Mucosa of descending colon (tissue), 3 donors: ENCODE data around the gene GHITM. TPM values are rescaled to one million over a fixed set of nuclear protein-coding genes. Genes with fewer than 3 reads are reported as not detected.

Source experiments
- ATAC-seq: fragments of 200-7000 bp; cut with Tn5 transposase; one replicate; pipeline ENCODE4 v1.9.1; 2020; ENCODE audit warnings: mild to moderate bottlenecking, moderate library complexity
- DNase-seq, 3 donors: peaks; one replicate each; pipeline ENCODE4 v3.0.0-alpha.2; 2020
- H3K36me3 ChIP-seq: fragments of 200-600 bp; one replicate; pipeline ENCODE4 v1.8.0; 2021; ENCODE audit warnings: low read depth, mild to moderate bottlenecking
- H3K4me1 ChIP-seq: fragments of 200-600 bp; one replicate; pipeline ENCODE4 v1.8.0; 2021; ENCODE audit warnings: low read depth, mild to moderate bottlenecking
- H3K4me3 ChIP-seq: fragments of 200-600 bp; one replicate; pipeline ENCODE4 v1.8.0; 2021; ENCODE audit warnings: mild to moderate bottlenecking
- H3K9me3 ChIP-seq: fragments of 200-600 bp; one replicate; pipeline ENCODE4 v1.8.0; 2021; ENCODE audit warnings: mild to moderate bottlenecking
- intact Hi-C, 2 donors: fragments of 100-400 bp; cut with DNase I in 1 of 2; cut with micrococcal nuclease in 1 of 2; formaldehyde crosslinking; loops; one replicate each; pipeline versions ENCODE4 v1.11.0 to v1.11.1; 2022; cut with DNase I, micrococcal nuclease
- total RNA-seq, 3 donors: library from RNA; stranded (reverse); fragmentation: NEBNext Ultra II Directional in 2 of 3; extraction: Animal tissue kit (Norgen Biotek cat#: 25700) in 2 of 3; gene quantifications; one replicate each; pipeline versions ENCODE4 v1.2.1 to v1.2.4, GENCODE V29; 2021 to 2023
- TF ChIP-seq, protein P1 (sequence below): fragments of 200-600 bp; IDR thresholded peaks from one replicate; pipeline ENCODE4 v1.8.0; 2022; ENCODE audit warnings: antibody characterized with exemption, mild to moderate bottlenecking
- donor health status: DM: no; HTN: no; CAD: no; lungs with moderate emphysema.
- donor health status: DM: no; HTN: no; CAD: no.
- donor health status: DM: no; HTN: yes; CAD: no.

Gene GHITM
- total RNA-seq, 3 donors from 2014 or later = 216 to 279 (median 271) TPM

DNA sequence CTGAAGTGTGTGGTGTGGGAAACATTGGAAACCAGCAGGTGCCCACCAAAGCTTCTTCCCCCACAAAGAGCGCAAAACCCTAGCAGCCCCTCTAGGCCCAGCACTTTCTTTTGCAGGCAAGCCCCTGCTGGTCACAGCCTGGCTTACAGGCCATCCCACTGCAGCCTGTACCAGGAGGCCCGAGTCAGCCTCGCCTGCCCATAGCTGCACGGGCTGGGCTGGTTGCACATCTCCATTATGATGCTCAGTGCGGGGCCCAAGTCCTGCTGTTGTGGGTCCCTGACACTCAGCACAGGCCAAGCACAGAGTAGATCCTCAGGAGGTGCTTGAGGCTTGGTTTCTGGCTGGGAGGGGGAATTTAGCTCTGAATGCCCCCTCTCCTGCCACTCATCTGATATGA is 63.0 kb downstream of the GHITM start:
- Histone ChIP-seq H3K36me3 (no peaks in the 10 kb centered on the region), H3K9me3 (no peaks in the 10 kb centered on the region), H3K4me1 (peaks cover 33% of the 10 kb centered on the region), H3K4me3 (no peak overlapping the region)
- intact Hi-C loops = loop anchor here (10.0 kb wide), 2 partner anchors 48 to 58 kb away; no protein-coding TSS in a partner anchor
- no peak for DNase-seq
- TF ChIP-seq, protein P1, sequence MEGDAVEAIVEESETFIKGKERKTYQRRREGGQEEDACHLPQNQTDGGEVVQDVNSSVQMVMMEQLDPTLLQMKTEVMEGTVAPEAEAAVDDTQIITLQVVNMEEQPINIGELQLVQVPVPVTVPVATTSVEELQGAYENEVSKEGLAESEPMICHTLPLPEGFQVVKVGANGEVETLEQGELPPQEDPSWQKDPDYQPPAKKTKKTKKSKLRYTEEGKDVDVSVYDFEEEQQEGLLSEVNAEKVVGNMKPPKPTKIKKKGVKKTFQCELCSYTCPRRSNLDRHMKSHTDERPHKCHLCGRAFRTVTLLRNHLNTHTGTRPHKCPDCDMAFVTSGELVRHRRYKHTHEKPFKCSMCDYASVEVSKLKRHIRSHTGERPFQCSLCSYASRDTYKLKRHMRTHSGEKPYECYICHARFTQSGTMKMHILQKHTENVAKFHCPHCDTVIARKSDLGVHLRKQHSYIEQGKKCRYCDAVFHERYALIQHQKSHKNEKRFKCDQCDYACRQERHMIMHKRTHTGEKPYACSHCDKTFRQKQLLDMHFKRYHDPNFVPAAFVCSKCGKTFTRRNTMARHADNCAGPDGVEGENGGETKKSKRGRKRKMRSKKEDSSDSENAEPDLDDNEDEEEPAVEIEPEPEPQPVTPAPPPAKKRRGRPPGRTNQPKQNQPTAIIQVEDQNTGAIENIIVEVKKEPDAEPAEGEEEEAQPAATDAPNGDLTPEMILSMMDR = no peak
- ATAC-seq = no peak

Other genes with a start within 250 kb of the GHITM start
- gene GPR15LG, start 34.3 kb downstream of the GHITM start, total RNA-seq = 100 to 1,000 TPM; 231 to 725 (median 467) TPM
- gene CDHR1, start 55.0 kb downstream of the GHITM start, total RNA-seq = 100 to 1,000 TPM in 2 of 3 donors, 10 to 100 TPM in 1; 39.6 to 169 (median 114) TPM
- gene LRIT2, start 86.0 kb downstream of the GHITM start, total RNA-seq = not detected
- not detected for gene LRIT1, start 102.0 kb downstream of the GHITM start, total RNA-seq
- gene RGR, start 105.5 kb downstream of the GHITM start, total RNA-seq = not detected
- gene CCSER2, start 189.1 kb downstream of the GHITM start, total RNA-seq = 100 to 1,000 TPM in 1 of 3 donors, 10 to 100 TPM in 2; 30.2 to 118 (median 48.3) TPM